Right cardiac atrium (tissue), 5 donors: ENCODE results near the gene RGS9BP. TPM values are rescaled to one million over a fixed set of nuclear protein-coding genes. Genes with fewer than 3 reads are reported as not detected.

Experiments used
- ATAC-seq, 2 donors: fragments of 200-7000 bp; cut with Tn5 transposase; one replicate each; pipeline versions ENCODE4 v1.8.0 to v1.9.1; 2020; ENCODE audit warnings: moderate library complexity in 2 of 2, mild to moderate bottlenecking in 1 of 2
- DNase-seq, 3 donors: peaks; one replicate each; pipeline ENCODE4 v3.0.0-alpha.2; 2020
- H3K27ac ChIP-seq: one replicate; pipeline ENCODE4 v1.5.1; 2013; ENCODE audit warnings: mild to moderate bottlenecking, low read length, control low read depth, moderate library complexity
- H3K27me3 ChIP-seq: one replicate; pipeline ENCODE4 v1.6.1; 2013; ENCODE audit not compliant: control insufficient read depth, insufficient read depth
- H3K4me1 ChIP-seq: one replicate; pipeline ENCODE4 v1.6.1; 2013; ENCODE audit warnings: low read length; ENCODE audit not compliant: control insufficient read depth, insufficient read depth
- H3K4me3 ChIP-seq: one replicate; pipeline ENCODE4 v1.5.1; 2013; ENCODE audit warnings: low read length, control low read depth
- H3K9me3 ChIP-seq: one replicate; pipeline ENCODE4 v1.6.1; 2013; ENCODE audit warnings: low read length; ENCODE audit not compliant: control insufficient read depth
- WGBS: extraction: QIAGEN DNeasy Blood & Tissue Kit; methylation state at CpG from one replicate; pipeline ENCODE4 v1.1.7; 2013; 5-methylcytosine and 5-hydroxymethylcytosine counted together
- intact Hi-C, 4 donors: fragments of 100-400 bp; cut with DNase I; formaldehyde crosslinking; loops; one replicate each; pipeline versions ENCODE4 v1.11.0 to v1.14.0; 2022 to 2023
- long read RNA-seq, 4 donors: library from polyadenylated mRNA; unstranded; transcript quantifications; one replicate each; pipeline ENCODE4 v2.0.0, GENCODE V29; 2020 to 2021
- polyA plus RNA-seq: library from polyadenylated mRNA; stranded (reverse); fragments of 200-250 nt; gene quantifications from one replicate; pipeline ENCODE4 v1.2.3, GENCODE V29; 2013
- total RNA-seq, 4 donors: library from RNA; stranded (reverse); fragmentation: NEBNext Ultra II Directional; extraction: Animal tissue kit (Norgen Biotek cat#: 25700); gene quantifications; one replicate each; pipeline ENCODE4 v1.2.1, GENCODE V29; 2021
- donor health status: healthy with polysubstance abuse.
- donor health status: DM: no; HTN: yes; CAD: no.
- donor health status: DM: no; HTN: no; CAD: no.
- donor health status: DM: no; HTN: yes; CAD: no; lungs with severe emphysema.
- donor health status: DM: yes; HTN: yes; CAD: no.

The RGS9BP gene, protein sequence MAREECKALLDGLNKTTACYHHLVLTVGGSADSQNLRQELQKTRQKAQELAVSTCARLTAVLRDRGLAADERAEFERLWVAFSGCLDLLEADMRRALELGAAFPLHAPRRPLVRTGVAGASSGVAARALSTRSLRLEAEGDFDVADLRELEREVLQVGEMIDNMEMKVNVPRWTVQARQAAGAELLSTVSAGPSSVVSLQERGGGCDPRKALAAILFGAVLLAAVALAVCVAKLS
- total RNA-seq (1 to 10 TPM; 1.7 to 6.6 (median 3.8) TPM), polyA plus RNA-seq (1.2 TPM)
- long read RNA-seq, donor 1, transcript RGS9BP-201 (1 exons, 2,894 nt), result major isoform, 10 of 10 reads
- long read RNA-seq, donor 1, partial matches to known transcripts, result 0 of 10 reads
- long read RNA-seq, donor 1, other reads (novel, unspliced or antisense), result 0 of 10 reads
- long read RNA-seq, donor 2, partial matches to known transcripts, result 0 of 4 reads
- long read RNA-seq, donor 2, other reads (novel, unspliced or antisense), result 0 of 4 reads
- long read RNA-seq, donor 3, transcript RGS9BP-201 (1 exons, 2,894 nt), result major isoform, 17 of 17 reads
- long read RNA-seq, donor 3, partial matches to known transcripts, result 0 of 17 reads
- long read RNA-seq, donor 3, other reads (novel, unspliced or antisense), result 0 of 17 reads
- long read RNA-seq, donor 4, partial matches to known transcripts, result 0 of 1 reads
- long read RNA-seq, donor 4, other reads (novel, unspliced or antisense), result 0 of 1 reads

DNA sequence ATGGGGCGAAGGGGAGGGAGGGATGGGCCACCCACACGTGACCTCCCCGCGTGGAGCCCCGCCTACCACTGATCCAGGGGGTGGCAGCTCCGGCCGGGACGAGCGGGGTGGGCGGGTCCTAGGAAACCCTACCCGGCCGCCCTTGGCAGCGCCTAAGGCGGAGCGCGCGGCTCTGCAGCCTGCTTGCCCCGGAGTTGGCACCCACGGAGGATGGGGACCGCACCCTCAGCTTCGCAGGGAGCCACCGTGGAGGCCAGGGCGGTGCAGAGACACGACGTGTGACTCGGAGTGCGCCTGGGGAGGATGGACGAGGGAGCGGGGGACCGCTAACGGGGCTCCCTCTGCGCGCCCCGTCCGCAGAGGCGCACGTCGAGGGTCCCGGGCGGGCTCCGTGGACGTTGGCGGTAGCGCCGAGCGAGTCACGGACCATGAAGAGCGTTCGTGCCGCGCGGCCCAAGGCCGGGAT is at the start of gene RGS9BP:
RGS9BP (plus strand) TSS at position 129 of the 466 bp plus-strand sequence. CDS start 416 bp downstream, outside the sequence.
- H3K27me3 ChIP-seq, result no peaks in the 10 kb centered on the region
- H3K4me1 ChIP-seq, result peaks cover 4% of the 10 kb centered on the region
- ATAC-seq (peak; percentile 91 to 94), DNase-seq (peak; percentile 92 to 95 (median 95))
- intact Hi-C loops, result no loop called here
- H3K9me3 ChIP-seq, result no peaks in the 10 kb centered on the region
- H3K4me3 ChIP-seq, result peak within 1 kb of the TSS; percentile 76
- 3% methylated on average over 53 of the region's 53 CpGs for WGBS
- peak within 1 kb of the TSS; percentile 56 for H3K27ac ChIP-seq

- WGBS, result 97% methylated on average over 4 of the region's 4 CpGs
- Histone ChIP-seq H3K27ac (no peak overlapping the region), H3K4me1 (no peaks in the 10 kb centered on the region), H3K4me3 (no peak overlapping the region), H3K27me3 (no peaks in the 10 kb centered on the region), H3K9me3 (no peaks in the 10 kb centered on the region)
- intact Hi-C loops, result no loop called here
- no peak for ATAC-seq
- DNase-seq, result no peak
Measured at GRCh38 chr19:32626969-32627368, 48.7 kb upstream of the RGS9BP start.

GRCh38 chr19:32627714-32628270 is 47.9 kb upstream of the RGS9BP start:
- no peak for DNase-seq
- H3K4me1 ChIP-seq, result no peaks in the 10 kb centered on the region
- H3K4me3 ChIP-seq, result no peak overlapping the region
- H3K27ac ChIP-seq, result peak overlapping the region; percentile 75
- 67% methylated on average over 15 of the region's 15 CpGs for WGBS
- ATAC-seq, result peak; percentile 59 to 61
- H3K9me3 ChIP-seq, result no peaks in the 10 kb centered on the region
- no peaks in the 10 kb centered on the region for H3K27me3 ChIP-seq
- intact Hi-C loops, result no loop called here

- Histone ChIP-seq H3K27ac (no peak overlapping the region), H3K4me1 (no peaks in the 10 kb centered on the region), H3K4me3 (no peak overlapping the region), H3K9me3 (no peaks in the 10 kb centered on the region), H3K27me3 (no peaks in the 10 kb centered on the region)
- intact Hi-C loops, result no loop called here
- 89% methylated on average over 14 of the region's 14 CpGs for WGBS
- DNase-seq (no peak), ATAC-seq (no peak)
Measured at GRCh38 chr19:32630338-32630737, 45.3 kb upstream of the RGS9BP start.

GRCh38 chr19:32631381-32631780 is 44.3 kb upstream of the RGS9BP start:
- no peak for DNase-seq
- H3K27me3 ChIP-seq, result no peaks in the 10 kb centered on the region
- ATAC-seq, result no peak
- no peak overlapping the region for H3K27ac ChIP-seq
- WGBS, result 93% methylated on average over 15 of the region's 15 CpGs
- intact Hi-C loops, result no loop called here
- H3K4me1 ChIP-seq, result no peaks in the 10 kb centered on the region
- no peak overlapping the region for H3K4me3 ChIP-seq
- H3K9me3 ChIP-seq, result no peaks in the 10 kb centered on the region

GRCh38 chr19:32637480-32637879 is 38.2 kb upstream of the RGS9BP start:
- no peaks in the 10 kb centered on the region for H3K27me3 ChIP-seq
- no peak for DNase-seq
- H3K4me3 ChIP-seq, result no peak overlapping the region
- intact Hi-C loops, result no loop called here
- H3K9me3 ChIP-seq, result no peaks in the 10 kb centered on the region
- no peak overlapping the region for H3K27ac ChIP-seq
- WGBS, result 91% methylated on average over 14 of the region's 14 CpGs
- peak in 1 of 2 donors; percentile 23 for ATAC-seq
- no peaks in the 10 kb centered on the region for H3K4me1 ChIP-seq

GRCh38 chr19:32638625-32639024 is 37.0 kb upstream of the RGS9BP start:
- Histone ChIP-seq H3K27me3 (no peaks in the 10 kb centered on the region), H3K4me1 (no peaks in the 10 kb centered on the region), H3K4me3 (no peak overlapping the region), H3K9me3 (no peaks in the 10 kb centered on the region), H3K27ac (no peak overlapping the region)
- no peak for DNase-seq
- intact Hi-C loops, result no loop called here
- 97% methylated on average over 13 of the region's 13 CpGs for WGBS
- peak in 1 of 2 donors; percentile 40 for ATAC-seq

DNA sequence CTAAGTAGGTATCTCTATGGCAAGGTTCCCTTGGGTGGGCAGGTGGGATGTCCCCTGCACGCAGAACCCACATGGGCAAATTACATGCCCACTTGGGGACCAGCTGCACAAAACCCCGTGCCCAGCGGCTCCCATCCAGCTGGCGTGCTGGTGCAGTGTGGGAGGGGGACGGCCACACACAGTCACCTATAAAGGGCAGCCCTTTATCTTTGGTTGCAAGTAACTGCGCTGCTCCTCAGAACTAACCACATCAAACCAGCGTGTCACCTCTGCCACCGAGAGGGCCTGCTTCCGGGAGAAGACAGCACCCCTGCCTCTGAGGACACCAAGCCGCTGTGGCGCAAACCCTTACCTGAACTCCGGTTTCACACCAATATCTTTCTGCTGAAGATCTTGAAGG is 32.9 kb upstream of the RGS9BP start:
- 87% methylated on average over 12 of the region's 12 CpGs for WGBS
- Histone ChIP-seq H3K27me3 (no peaks in the 10 kb centered on the region), H3K4me3 (no peak overlapping the region), H3K27ac (no peak overlapping the region), H3K9me3 (no peaks in the 10 kb centered on the region), H3K4me1 (no peaks in the 10 kb centered on the region)
- no peak for DNase-seq
- no peak for ATAC-seq
- intact Hi-C loops, result no loop called here

DNA sequence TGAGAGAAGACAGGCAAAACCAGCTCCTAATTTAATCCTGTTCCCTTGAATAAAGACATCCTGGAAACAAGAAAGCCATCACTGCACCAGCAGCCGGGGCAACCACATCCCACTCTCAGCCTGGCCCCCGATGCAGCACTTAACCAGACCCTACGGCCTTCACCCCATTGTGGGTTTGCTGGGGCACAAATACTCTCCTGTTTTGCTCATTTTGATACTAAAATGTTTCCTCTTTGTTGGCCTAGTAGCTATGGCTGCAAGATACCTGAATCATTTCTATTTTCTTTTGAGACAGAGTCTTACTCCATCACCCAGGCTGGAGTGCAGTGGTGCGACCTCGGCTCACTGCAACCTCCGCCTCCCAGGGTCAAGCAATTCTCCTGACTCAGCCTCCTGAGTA is 29.1 kb upstream of the RGS9BP start:
- no peaks in the 10 kb centered on the region for H3K27me3 ChIP-seq
- no peaks in the 10 kb centered on the region for H3K9me3 ChIP-seq
- WGBS, result 95% methylated on average over 6 of the region's 6 CpGs
- DNase-seq (no peak), ATAC-seq (no peak)
- no peak overlapping the region for H3K27ac ChIP-seq
- H3K4me1 ChIP-seq, result peaks cover under 1% of the 10 kb centered on the region
- no peak overlapping the region for H3K4me3 ChIP-seq
- intact Hi-C loops, result no loop called here

- no peak for ATAC-seq
- intact Hi-C loops, result no loop called here
- peaks cover 5% of the 10 kb centered on the region for H3K4me1 ChIP-seq
- H3K27me3 ChIP-seq, result no peaks in the 10 kb centered on the region
- no peak overlapping the region for H3K27ac ChIP-seq
- no peak for DNase-seq
- H3K4me3 ChIP-seq, result no peak overlapping the region
- WGBS, result 84% methylated on average over 8 of the region's 8 CpGs
- no peaks in the 10 kb centered on the region for H3K9me3 ChIP-seq
Measured at GRCh38 chr19:32647361-32647760, 28.3 kb upstream of the RGS9BP start.

DNA sequence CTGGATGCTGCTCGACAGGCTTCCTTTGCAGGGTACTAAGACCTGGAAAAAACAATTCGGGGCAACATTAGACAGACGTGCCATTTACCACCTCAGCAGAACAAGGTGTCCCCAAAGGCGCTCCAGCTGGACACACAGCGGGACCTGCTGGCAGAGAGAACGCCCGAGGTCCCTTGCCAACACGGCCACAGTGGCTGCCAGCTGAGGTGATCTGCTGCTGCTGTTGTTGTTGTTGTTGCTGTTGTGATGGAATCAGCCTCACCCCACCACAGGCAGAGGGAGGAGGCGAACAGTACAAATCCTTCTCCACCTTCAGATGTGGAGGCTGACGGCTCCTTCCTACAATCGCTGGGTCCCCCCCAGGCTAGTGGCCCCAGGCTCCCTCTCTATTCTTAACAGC is 25.9 kb upstream of the RGS9BP start:
- H3K27me3 ChIP-seq, result no peaks in the 10 kb centered on the region
- H3K4me3 ChIP-seq, result no peak overlapping the region
- WGBS, result 74% methylated on average over 11 of the region's 11 CpGs
- no peaks in the 10 kb centered on the region for H3K9me3 ChIP-seq
- H3K4me1 ChIP-seq, result peaks cover 5% of the 10 kb centered on the region
- peak overlapping the region; percentile 85 for H3K27ac ChIP-seq
- DNase-seq (peak; percentile 55 to 85 (median 82)), ATAC-seq (peak; percentile 73 to 81)
- intact Hi-C loops, result no loop called here
